ENCODE results near the gene EFNA2. TPM values are rescaled to one million over a fixed set of nuclear protein-coding genes. Genes with fewer than 3 reads are reported as not detected.

EFNA2 gene
- total and polyA plus RNA-seq, 2 experiments from 2014 or later, result 0.34 to 13.0 TPM

DNA sequence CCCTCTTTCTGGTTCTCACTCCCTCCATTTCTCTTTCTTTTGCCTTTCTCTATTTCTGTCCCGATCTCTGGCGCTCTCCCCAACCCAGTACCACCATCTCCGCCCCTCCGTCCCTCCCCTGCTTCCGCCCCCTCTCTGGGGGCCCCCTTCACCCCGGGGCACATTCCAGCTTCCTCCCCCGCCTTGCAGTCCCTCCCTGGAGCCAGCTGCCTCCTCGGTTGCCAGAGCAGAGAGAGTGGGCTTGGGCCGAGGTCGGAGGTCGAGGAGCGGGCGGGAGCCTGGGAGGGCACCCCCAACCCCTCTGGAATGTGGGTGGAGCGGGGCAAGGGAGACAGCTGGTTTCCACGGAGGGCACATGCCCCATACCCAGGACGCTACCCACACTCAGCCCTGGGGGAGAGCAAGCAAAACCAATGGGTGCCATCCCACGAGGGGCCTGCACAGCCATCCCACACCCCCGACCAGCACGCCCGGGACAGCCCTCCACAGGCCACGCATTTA, 23.0 kb upstream of the EFNA2 start:
- H3K4me3 ChIP-seq, result no peak overlapping the region
- H3K36me3 ChIP-seq, result peaks cover 5% of the 10 kb centered on the region
- H3K4me1 ChIP-seq (ENCODE audit: low read depth), result peaks cover 40% of the 10 kb centered on the region
- TF ChIP-seq, protein P1, sequence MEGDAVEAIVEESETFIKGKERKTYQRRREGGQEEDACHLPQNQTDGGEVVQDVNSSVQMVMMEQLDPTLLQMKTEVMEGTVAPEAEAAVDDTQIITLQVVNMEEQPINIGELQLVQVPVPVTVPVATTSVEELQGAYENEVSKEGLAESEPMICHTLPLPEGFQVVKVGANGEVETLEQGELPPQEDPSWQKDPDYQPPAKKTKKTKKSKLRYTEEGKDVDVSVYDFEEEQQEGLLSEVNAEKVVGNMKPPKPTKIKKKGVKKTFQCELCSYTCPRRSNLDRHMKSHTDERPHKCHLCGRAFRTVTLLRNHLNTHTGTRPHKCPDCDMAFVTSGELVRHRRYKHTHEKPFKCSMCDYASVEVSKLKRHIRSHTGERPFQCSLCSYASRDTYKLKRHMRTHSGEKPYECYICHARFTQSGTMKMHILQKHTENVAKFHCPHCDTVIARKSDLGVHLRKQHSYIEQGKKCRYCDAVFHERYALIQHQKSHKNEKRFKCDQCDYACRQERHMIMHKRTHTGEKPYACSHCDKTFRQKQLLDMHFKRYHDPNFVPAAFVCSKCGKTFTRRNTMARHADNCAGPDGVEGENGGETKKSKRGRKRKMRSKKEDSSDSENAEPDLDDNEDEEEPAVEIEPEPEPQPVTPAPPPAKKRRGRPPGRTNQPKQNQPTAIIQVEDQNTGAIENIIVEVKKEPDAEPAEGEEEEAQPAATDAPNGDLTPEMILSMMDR (IDR thresholded peaks at IDR 0.05; ENCODE audit: low read depth, low read length), result no peak
- no peak for DNase-seq (ENCODE audit: low read depth in 1 of 2, low spot score in 1 of 2)
- no peaks in the 10 kb centered on the region for H3K9me3 ChIP-seq (ENCODE audit: low read depth)
- no peaks in the 10 kb centered on the region for H3K27me3 ChIP-seq
- H3K27ac ChIP-seq, result peak overlapping the region; percentile 52

DNA sequence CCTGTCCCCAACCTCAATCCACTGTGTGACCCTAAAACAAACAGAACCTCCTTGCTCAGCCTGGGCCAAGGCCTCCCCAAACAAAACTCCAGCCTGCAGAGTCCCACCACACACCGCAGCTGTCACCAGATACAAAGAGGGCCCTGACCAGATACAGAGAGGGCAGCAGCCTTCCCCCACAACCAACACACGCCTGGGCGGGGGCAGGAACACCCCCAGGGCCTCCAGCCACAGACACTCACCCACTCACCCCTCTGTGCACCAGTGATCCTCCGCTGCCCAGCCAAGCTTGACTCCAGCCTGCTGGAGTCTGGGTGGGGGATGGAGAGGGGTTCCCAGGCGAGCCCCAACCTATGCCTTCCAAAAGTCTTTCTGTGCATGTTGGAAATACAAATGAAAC, 22.5 kb upstream of the EFNA2 start:
- H3K36me3 ChIP-seq, result peaks cover under 1% of the 10 kb centered on the region
- H3K27ac ChIP-seq, result peak overlapping the region; percentile 52
- no peak for DNase-seq (ENCODE audit: low read depth in 1 of 2, low spot score in 1 of 2)
- no peak overlapping the region for H3K4me3 ChIP-seq
- no peaks in the 10 kb centered on the region for H3K27me3 ChIP-seq
- TF ChIP-seq, protein P1 (IDR thresholded peaks at IDR 0.05; ENCODE audit: low read depth, low read length), result no peak
- H3K4me1 ChIP-seq (ENCODE audit: low read depth), result peaks cover 46% of the 10 kb centered on the region
- H3K9me3 ChIP-seq (ENCODE audit: low read depth), result no peaks in the 10 kb centered on the region

DNA sequence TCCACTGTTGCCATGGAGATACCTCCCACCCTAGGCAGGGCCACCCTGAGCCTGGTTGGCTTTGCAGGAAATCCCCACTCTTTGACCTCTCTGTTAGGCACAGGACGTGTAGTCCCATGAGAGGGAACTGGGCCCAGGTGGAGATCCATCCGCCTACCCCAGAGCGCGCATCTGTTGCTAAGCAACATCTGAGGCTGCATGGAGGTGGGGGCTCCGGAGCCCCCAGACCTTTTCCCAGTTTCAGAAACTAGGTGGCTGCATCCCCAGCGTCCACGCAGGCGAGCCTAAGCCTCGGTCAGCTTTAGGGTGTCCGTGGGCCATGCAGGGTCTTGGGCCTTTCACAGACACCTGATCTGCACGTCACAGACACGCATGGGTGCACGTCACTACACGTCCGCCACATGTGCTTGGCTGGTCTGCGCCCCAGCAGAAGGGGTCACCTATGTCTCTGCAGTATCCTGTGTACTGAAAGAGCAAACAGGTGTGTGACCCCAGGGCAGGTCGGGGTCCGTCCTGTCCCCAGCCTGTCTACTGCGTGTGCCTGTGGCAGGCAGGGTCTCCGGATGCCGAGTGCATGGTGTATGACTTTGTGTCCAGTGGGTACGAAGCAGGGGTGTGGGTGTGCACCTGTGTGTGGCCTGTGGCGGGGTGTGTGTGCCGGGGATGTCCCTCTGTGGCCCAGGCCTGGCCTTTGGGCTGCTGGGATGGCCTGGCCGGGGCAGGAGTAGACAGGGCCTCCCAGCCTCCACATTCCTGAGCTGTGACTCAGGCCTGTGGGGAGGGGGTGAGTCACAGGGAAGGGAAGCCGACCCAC, 20.7 kb upstream of the EFNA2 start:
- H3K27me3 ChIP-seq, result no peaks in the 10 kb centered on the region
- no peak overlapping the region for H3K4me3 ChIP-seq
- peak overlapping the region; percentile 69 for H3K27ac ChIP-seq
- H3K36me3 ChIP-seq, result no peaks in the 10 kb centered on the region
- TF ChIP-seq, protein P1 (IDR thresholded peaks at IDR 0.05; ENCODE audit: low read depth, low read length), result no peak
- H3K4me1 ChIP-seq (ENCODE audit: low read depth), result peaks cover 52% of the 10 kb centered on the region
- DNase-seq (ENCODE audit: low read depth in 1 of 2, low spot score in 1 of 2), result peak; percentile 64 to 90
- no peaks in the 10 kb centered on the region for H3K9me3 ChIP-seq (ENCODE audit: low read depth)

DNA sequence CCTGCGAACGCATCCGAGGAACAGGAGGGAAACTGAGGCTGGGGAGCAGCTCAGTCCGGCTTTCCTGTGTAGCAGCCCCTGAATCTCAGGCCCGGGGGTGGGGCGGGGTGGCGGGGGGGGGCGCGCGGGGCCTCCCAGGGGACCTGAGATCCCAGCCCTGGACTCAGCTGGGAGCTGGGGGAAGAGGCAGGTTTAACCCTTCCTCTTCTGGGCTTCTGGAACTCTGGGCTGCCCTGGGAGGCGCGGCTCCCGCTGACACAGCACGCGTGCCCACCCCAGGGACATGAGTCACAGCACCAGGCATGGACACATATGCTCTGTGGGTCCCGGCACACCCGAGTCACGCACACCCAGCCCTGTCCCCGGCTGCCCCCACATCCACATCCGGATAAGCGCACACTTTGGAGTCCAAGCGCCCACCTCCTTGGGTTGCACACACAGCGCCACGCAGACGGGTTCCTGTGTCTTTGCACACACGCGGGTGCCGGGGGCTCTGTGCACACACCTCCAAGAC, 20.0 kb upstream of the EFNA2 start:
- H3K4me3 ChIP-seq, result peak overlapping the region; percentile 49
- peak in 1 of 2 donors; percentile 64 for DNase-seq (ENCODE audit: low read depth in 1 of 2, low spot score in 1 of 2)
- TF ChIP-seq, protein P1 (IDR thresholded peaks at IDR 0.05; ENCODE audit: low read depth, low read length), result no peak

DNA sequence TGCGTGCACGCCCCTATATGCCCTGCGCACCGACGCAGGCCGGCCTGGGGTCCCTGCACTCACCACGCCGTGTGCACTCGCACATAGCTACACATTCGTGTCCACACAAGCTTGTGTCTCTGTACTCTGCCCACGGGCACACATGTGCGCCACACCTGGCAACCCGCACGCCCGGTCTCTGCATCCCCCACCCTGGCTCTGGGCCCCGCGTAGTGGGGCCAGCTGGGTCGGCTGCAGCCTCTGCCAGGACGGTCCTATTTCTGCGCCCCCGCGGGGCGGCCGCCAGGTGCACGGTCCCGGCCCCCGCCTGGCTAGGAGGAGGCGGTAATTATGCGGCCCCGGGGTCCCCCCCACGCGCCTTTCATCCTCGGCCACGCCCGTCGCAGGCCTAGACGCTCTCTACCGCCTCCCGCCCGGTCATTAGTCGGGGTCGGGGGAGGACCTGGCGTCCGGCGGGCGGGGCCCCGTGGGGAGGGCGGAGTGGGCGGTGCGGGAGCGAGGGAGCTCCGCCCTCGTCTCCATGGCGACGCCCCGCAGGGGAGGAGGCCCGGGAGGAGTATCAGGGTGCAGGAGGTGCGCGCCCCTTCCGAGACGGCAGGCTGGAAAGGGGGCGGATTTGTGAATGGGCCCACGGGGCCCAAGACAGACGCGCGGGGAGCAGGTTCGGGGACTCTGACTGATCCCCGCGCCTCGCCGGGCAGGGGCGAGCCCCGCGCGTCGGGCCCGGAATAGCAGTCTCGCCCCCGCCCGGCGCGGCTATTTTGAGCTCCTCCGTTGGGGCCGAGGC, 19.4 kb upstream of the EFNA2 start:
- DNase-seq (ENCODE audit: low read depth in 1 of 2, low spot score in 1 of 2), result peak; percentile 87 to 88
- peak overlapping the region; percentile 49 for H3K4me3 ChIP-seq
- TF ChIP-seq, protein P1 (IDR thresholded peaks at IDR 0.05; ENCODE audit: low read depth, low read length), result no peak
- H3K27me3 ChIP-seq, result no peaks in the 10 kb centered on the region
- no peaks in the 10 kb centered on the region for H3K9me3 ChIP-seq (ENCODE audit: low read depth)
- peaks cover 6% of the 10 kb centered on the region for H3K36me3 ChIP-seq
- peaks cover 58% of the 10 kb centered on the region for H3K4me1 ChIP-seq (ENCODE audit: low read depth)
- H3K27ac ChIP-seq, result peak overlapping the region; percentile 69

More for the DNA sequence above, 20.0 kb upstream of the EFNA2 start:
- Histone ChIP-seq H3K27ac (peak overlapping the region; percentile 69), H3K36me3 (no peaks in the 10 kb centered on the region), H3K4me1 (ENCODE audit: low read depth) (peaks cover 55% of the 10 kb centered on the region), H3K9me3 (ENCODE audit: low read depth) (no peaks in the 10 kb centered on the region), H3K27me3 (no peaks in the 10 kb centered on the region)
